ENCODE data around the gene COL8A1. TPM values are rescaled to one million over a fixed set of nuclear protein-coding genes. Genes with fewer than 3 reads are reported as not detected.

Gene COL8A1
- total RNA-seq, 2 experiments from 2014 or later, result not detected

- no peak overlapping the region for H3K27ac Mint-ChIP-seq
- H3K27me3 Mint-ChIP-seq, result peaks cover 2% of the 10 kb centered on the region
- no peaks in the 10 kb centered on the region for H3K36me3 Mint-ChIP-seq
- H3K9me3 Mint-ChIP-seq, result no peaks in the 10 kb centered on the region
- DNase-seq, result no peak
- POLR2A ChIA-PET, result no interaction called here
- H3K4me3 Mint-ChIP-seq, result no peak overlapping the region
- no peaks in the 10 kb centered on the region for H3K4me1 Mint-ChIP-seq (ENCODE audit: low read depth)
- CTCF ChIA-PET, result no interaction called here
- intact Hi-C loops (cut with micrococcal nuclease), result no loop called here
These were observed 64.9 kb downstream of the COL8A1 start for GRCh38 chr3:99702953-99703943.

DNA sequence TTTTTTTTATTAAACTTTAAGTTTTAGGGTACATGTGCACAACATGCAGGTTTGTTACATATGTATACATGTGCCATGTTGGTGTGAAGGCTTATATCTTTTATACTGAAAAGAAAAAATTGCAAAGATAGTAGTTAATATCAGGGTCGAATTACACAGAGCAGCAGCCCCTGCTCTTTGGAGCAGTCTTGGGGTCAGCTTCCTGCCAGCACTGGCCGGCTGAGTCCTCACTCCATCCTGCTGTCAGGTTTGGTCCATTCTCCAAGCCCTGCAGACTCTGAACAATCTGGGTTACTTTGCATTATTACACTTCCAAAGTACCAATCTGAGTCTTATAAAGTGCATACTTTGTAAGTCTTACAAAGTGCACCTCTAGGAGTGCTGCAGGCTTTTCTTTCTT, 66.0 kb downstream of the COL8A1 start:
- no peak for DNase-seq
- CTCF ChIA-PET, result no interaction called here
- POLR2A ChIA-PET, result no interaction called here
- Mint-ChIP-seq H3K27ac (no peak overlapping the region), H3K9me3 (no peaks in the 10 kb centered on the region), H3K4me1 (ENCODE audit: low read depth) (no peaks in the 10 kb centered on the region), H3K36me3 (no peaks in the 10 kb centered on the region), H3K27me3 (peaks cover 2% of the 10 kb centered on the region), H3K4me3 (no peak overlapping the region)
- intact Hi-C loops (cut with micrococcal nuclease), result no loop called here

- ChIA-PET CTCF (no interaction called here), POLR2A (no interaction called here)
- H3K9me3 Mint-ChIP-seq, result no peaks in the 10 kb centered on the region
- no peak overlapping the region for H3K4me3 Mint-ChIP-seq
- H3K36me3 Mint-ChIP-seq, result no peaks in the 10 kb centered on the region
- intact Hi-C loops (cut with micrococcal nuclease), result no loop called here
- no peak overlapping the region for H3K27ac Mint-ChIP-seq
- H3K27me3 Mint-ChIP-seq, result peaks cover 2% of the 10 kb centered on the region
- no peak for DNase-seq
- H3K4me1 Mint-ChIP-seq (ENCODE audit: low read depth), result no peaks in the 10 kb centered on the region
These were observed 68.0 kb downstream of the COL8A1 start for GRCh38 chr3:99706410-99706809.

- POLR2A ChIA-PET, result no interaction called here
These were observed 69.9 kb downstream of the COL8A1 start for GRCh38 chr3:99708207-99708745.

DNA sequence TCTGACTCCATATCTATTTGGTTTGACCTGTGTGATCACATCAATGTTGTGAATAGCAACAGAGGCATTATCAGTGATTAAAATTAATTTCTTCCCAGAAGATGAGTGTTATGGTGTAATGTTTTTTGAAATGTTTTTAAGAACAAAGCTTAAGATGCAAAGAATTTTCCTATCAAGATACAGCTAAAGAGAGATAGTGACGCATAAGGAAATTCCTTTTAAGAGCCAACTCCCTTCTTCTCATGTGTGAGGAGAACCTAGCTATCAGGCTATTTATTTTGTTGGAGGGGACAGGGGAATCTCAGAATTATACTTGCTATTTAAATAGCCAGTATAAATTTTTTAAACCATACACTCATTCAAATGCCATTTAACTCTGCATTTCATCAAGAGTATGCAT, 71.3 kb downstream of the COL8A1 start:
- Mint-ChIP-seq H3K27me3 (peaks cover 4% of the 10 kb centered on the region), H3K4me1 (ENCODE audit: low read depth) (no peaks in the 10 kb centered on the region), H3K36me3 (no peaks in the 10 kb centered on the region), H3K9me3 (no peaks in the 10 kb centered on the region), H3K4me3 (no peak overlapping the region), H3K27ac (no peak overlapping the region)
- intact Hi-C loops (cut with micrococcal nuclease), result no loop called here
- ChIA-PET POLR2A (no interaction called here), CTCF (no interaction called here)
- no peak for DNase-seq

More at GRCh38 chr3:99708207-99708745, 69.9 kb downstream of the COL8A1 start:
- Mint-ChIP-seq H3K36me3 (no peaks in the 10 kb centered on the region), H3K4me3 (no peak overlapping the region), H3K27ac (no peak overlapping the region), H3K27me3 (peaks cover 3% of the 10 kb centered on the region), H3K9me3 (no peaks in the 10 kb centered on the region), H3K4me1 (ENCODE audit: low read depth) (no peaks in the 10 kb centered on the region)
- CTCF ChIA-PET, result no interaction called here
- intact Hi-C loops (cut with micrococcal nuclease), result no loop called here
- no peak for DNase-seq

DNA sequence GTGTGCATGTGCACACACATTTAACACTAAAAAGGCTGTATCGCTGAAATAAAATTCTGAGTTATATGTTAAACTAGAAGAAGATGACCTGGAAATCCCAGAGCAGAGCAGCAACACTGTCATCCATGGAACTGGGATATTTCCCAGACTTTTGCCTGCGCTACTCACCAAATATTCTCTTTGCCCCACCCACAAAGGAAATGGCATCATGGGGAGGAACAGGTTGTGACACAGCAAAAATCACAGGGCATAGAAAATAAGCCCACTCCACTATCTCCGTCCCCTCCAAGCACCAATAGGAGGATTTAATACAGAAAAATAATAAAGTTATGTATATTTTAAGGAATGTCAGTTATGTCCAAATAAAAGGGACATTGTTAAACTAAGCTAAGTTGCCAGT, 71.7 kb downstream of the COL8A1 start:
- Mint-ChIP-seq H3K36me3 (no peaks in the 10 kb centered on the region), H3K9me3 (no peaks in the 10 kb centered on the region), H3K4me3 (no peak overlapping the region), H3K4me1 (ENCODE audit: low read depth) (no peaks in the 10 kb centered on the region), H3K27me3 (peaks cover 6% of the 10 kb centered on the region), H3K27ac (no peak overlapping the region)
- DNase-seq, result no peak
- ChIA-PET CTCF (no interaction called here), POLR2A (no interaction called here)
- intact Hi-C loops (cut with micrococcal nuclease), result no loop called here

DNA sequence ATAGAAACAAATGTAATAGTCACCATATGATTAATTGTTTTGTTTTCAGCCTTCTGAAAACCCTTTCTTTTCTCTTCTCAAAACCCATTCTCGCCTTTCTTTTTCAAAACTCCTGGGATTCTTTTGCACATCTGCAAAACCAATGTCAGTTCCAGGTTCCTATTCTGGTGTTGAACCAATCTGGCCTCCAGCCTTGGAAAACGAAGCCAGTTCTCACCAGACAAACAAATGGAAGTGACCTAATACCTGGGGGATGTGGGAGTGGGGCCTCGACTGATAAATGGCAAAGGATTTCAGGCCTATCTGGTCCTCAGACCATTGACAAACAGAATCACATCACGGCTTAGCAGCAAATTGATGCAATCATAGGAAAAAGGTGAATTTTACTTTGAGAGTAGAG, 73.0 kb downstream of the COL8A1 start:
- intact Hi-C loops (cut with micrococcal nuclease), result no loop called here
- Mint-ChIP-seq H3K27me3 (peaks cover 6% of the 10 kb centered on the region), H3K4me3 (no peak overlapping the region), H3K36me3 (no peaks in the 10 kb centered on the region), H3K27ac (no peak overlapping the region), H3K4me1 (ENCODE audit: low read depth) (no peaks in the 10 kb centered on the region), H3K9me3 (no peaks in the 10 kb centered on the region)
- CTCF ChIA-PET, result no interaction called here
- no peak for DNase-seq
- POLR2A ChIA-PET, result no interaction called here

GRCh38 chr3:99712291-99712954, 74.0 kb downstream of the COL8A1 start:
- POLR2A ChIA-PET, result no interaction called here
- Mint-ChIP-seq H3K9me3 (no peaks in the 10 kb centered on the region), H3K4me1 (ENCODE audit: low read depth) (no peaks in the 10 kb centered on the region), H3K36me3 (no peaks in the 10 kb centered on the region), H3K27me3 (peaks cover 6% of the 10 kb centered on the region), H3K4me3 (no peak overlapping the region), H3K27ac (no peak overlapping the region)
- CTCF ChIA-PET, result no interaction called here
- intact Hi-C loops (cut with micrococcal nuclease), result no loop called here
- DNase-seq, result no peak

DNA sequence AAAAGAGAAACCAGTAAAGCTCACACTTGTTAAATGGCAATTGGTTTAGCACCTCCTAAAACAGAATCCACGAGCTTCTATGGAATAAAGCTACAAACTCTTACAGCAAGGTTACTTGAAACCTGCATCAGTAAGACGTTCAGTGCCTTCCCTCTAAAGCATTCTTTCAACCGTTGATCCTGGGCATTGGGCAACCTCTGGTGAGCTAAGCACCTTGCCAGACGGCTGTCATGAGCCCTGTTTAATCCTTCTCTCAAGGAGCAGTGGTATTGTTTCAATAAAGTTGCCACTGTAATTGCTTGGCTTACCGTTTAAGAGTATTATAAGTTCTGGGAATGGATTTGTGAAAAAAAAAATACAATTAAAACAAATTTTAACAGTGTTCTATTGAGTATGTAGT, 75.0 kb downstream of the COL8A1 start:
- ChIA-PET CTCF (no interaction called here), POLR2A (no interaction called here)
- intact Hi-C loops (cut with micrococcal nuclease), result no loop called here
- H3K27me3 Mint-ChIP-seq, result peaks cover 6% of the 10 kb centered on the region
- H3K9me3 Mint-ChIP-seq, result no peaks in the 10 kb centered on the region
- no peaks in the 10 kb centered on the region for H3K36me3 Mint-ChIP-seq
- no peak overlapping the region for H3K27ac Mint-ChIP-seq
- H3K4me3 Mint-ChIP-seq, result no peak overlapping the region
- no peaks in the 10 kb centered on the region for H3K4me1 Mint-ChIP-seq (ENCODE audit: low read depth)
- DNase-seq, result no peak

DNA sequence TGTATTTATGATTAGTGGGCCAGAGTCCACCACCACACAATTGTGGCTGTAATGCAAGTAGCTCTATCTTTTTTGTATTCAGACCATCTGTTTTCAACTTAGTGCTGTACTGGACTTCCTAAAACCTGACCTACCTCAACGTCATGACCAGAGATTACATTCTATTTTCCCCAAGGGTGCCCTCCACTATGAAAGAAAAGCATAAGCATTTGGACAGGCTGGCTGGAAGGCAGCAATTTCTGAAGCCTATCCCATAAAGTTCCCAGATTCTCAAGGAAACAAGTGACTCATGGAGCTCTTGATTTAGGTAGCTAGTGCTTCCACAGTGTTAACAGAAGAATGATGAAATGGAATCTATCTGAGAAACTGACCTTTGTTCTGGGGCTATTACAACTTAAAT, 75.8 kb downstream of the COL8A1 start:
- ChIA-PET CTCF (no interaction called here), POLR2A (no interaction called here)
- Mint-ChIP-seq H3K4me1 (ENCODE audit: low read depth) (no peaks in the 10 kb centered on the region), H3K9me3 (no peaks in the 10 kb centered on the region), H3K27me3 (peaks cover 6% of the 10 kb centered on the region), H3K4me3 (no peak overlapping the region), H3K36me3 (no peaks in the 10 kb centered on the region), H3K27ac (no peak overlapping the region)
- intact Hi-C loops (cut with micrococcal nuclease), result no loop called here
- DNase-seq, result no peak

- ChIA-PET POLR2A (no interaction called here), CTCF (no interaction called here)
- Mint-ChIP-seq H3K36me3 (no peaks in the 10 kb centered on the region), H3K4me3 (no peak overlapping the region), H3K9me3 (no peaks in the 10 kb centered on the region), H3K4me1 (ENCODE audit: low read depth) (no peaks in the 10 kb centered on the region), H3K27ac (no peak overlapping the region), H3K27me3 (peaks cover 8% of the 10 kb centered on the region)
- intact Hi-C loops (cut with micrococcal nuclease), result no loop called here
- no peak for DNase-seq
These were observed 76.2 kb downstream of the COL8A1 start for GRCh38 chr3:99714575-99714974.

- no peaks in the 10 kb centered on the region for H3K4me1 Mint-ChIP-seq (ENCODE audit: low read depth)
- H3K9me3 Mint-ChIP-seq, result no peaks in the 10 kb centered on the region
- no peak for DNase-seq
- no peak overlapping the region for H3K27ac Mint-ChIP-seq
- H3K27me3 Mint-ChIP-seq, result peaks cover 10% of the 10 kb centered on the region
- no peaks in the 10 kb centered on the region for H3K36me3 Mint-ChIP-seq
- POLR2A ChIA-PET, result interaction anchor here (0.6 kb wide), 1 partner anchor 8 kb away, joined by 3 read pairs; no protein-coding TSS in a partner anchor
- intact Hi-C loops (cut with micrococcal nuclease), result no loop called here
- H3K4me3 Mint-ChIP-seq, result no peak overlapping the region
- CTCF ChIA-PET, result no interaction called here
These were observed 78.1 kb downstream of the COL8A1 start for GRCh38 chr3:99716463-99716995.
